ENCODE measurements around the gene FANCD2OS. TPM values are rescaled to one million over a fixed set of nuclear protein-coding genes. Genes with fewer than 3 reads are reported as not detected.

Gene FANCD2OS, protein sequence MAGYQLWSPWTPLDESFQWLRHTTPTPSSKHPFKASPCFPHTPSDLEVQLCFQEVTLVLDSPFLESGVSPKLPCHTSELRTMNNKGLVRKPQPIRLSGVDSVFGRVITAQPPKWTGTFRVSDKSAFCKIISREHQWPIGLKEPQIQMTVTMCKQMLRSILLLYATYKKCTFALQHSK
- total RNA-seq (2022; extraction: Qiagen RNA extraction): not detected in 5 replicates

DNA sequence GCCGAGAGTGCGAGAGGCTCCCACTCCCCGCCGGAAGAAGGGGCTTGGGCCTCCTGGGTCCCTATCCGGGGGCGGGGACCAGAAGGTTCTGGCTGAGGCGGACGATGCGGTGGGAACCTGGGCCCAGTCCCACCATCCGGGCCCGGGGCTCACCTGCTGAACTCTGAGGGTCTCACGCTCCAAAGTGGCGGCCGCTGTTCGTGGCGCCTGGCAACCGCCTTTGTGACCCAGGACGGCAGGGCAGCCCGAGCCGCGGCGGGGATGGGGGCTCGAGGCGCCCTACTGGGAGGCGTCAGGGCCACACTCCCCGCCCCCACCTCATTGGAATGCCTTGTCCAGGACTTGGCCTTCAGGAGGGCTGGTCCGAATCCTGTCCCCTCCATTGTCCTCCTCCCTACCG, at the start of gene FANCD2OS:
FANCD2OS (minus strand) TSS at position 165 of the 400 bp plus-strand sequence. CDS start 3,481 bp downstream, outside the sequence.

DNA sequence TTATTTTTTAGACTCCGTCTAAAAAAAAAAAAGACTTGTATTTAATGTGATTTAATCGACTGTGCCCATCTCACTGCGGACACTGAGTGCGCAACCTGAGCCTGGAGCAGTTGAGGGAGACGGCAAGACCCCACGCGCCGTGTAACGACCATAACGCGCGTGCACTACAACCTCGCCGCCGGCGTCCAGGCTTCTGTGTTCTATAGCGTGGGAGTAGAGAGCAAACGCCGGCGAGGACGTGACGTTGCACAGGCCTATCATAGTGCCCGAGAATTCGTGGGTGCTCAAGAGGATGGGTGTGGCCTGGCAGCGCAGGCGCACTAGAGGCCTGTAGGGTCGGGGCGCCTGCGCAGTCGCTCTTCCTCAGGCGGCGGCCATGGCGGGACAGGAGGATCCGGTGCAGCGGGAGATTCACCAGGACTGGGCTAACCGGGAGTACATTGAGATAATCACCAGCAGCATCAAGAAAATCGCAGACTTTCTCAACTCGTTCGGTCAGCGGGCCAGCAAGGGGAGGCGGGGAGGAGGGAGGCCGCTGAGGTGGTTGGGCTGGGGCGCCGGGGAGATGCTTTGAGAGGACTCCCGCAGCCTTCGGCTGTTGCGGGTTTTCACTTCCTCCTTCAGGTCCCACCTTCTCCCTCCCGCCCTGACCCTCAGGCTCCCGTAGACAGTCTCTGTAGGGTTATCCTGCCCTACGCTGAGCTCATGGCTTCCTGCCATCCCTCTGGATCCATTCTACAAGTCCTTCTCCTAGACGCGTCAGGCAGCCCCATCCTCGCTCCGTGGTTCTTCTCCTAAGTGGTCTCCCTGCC, 7.5 kb upstream of the FANCD2OS start, which contains the start of gene BRK1:
BRK1 (plus strand) TSS at position 350 of the 812 bp plus-strand sequence; CDS start at position 377, 27 bp downstream.

Other genes with a start within 250 kb of the FANCD2OS start
- gene CIDEC, start 228.0 kb downstream of the FANCD2OS start, total RNA-seq (2022; extraction: Qiagen RNA extraction): 61.6 to 88.8 TPM (median 71.7 TPM) in 5 replicates
- gene JAGN1, start 217.6 kb downstream of the FANCD2OS start, total RNA-seq (2022; extraction: Qiagen RNA extraction): 78.5 to 106 TPM (median 99.5 TPM) in 5 replicates
- gene IL17RE, start 205.4 kb downstream of the FANCD2OS start, total RNA-seq (2022; extraction: Qiagen RNA extraction): 1.4 to 2.3 TPM (median 1.6 TPM) in 5 replicates
- gene IL17RC, start 191.2 kb downstream of the FANCD2OS start, total RNA-seq (2022; extraction: Qiagen RNA extraction): 27.3 to 35.3 TPM (median 31.1 TPM) in 5 replicates
- 11.6 to 14.0 TPM (median 13.1 TPM) in 5 replicates for gene CRELD1, start 174.4 kb downstream of the FANCD2OS start, total RNA-seq (2022; extraction: Qiagen RNA extraction)
- gene PRRT3, start 155.8 kb downstream of the FANCD2OS start, total RNA-seq (2022; extraction: Qiagen RNA extraction): 1.4 to 1.9 TPM (median 1.6 TPM) in 5 replicates
- gene EMC3, start 121.4 kb downstream of the FANCD2OS start, total RNA-seq (2022; extraction: Qiagen RNA extraction): 110 to 145 TPM (median 116 TPM) in 5 replicates
- 16.5 to 24.4 TPM (median 18.0 TPM) in 5 replicates for gene FANCD2, start 81.8 kb downstream of the FANCD2OS start, total RNA-seq (2022; extraction: Qiagen RNA extraction)
- gene BRK1, start 7.4 kb upstream of the FANCD2OS start, total RNA-seq (2022; extraction: Qiagen RNA extraction): 166 to 178 TPM (median 176 TPM) in 5 replicates
- 24.8 to 31.4 TPM (median 29.0 TPM) in 5 replicates for gene VHL, start 33.5 kb upstream of the FANCD2OS start, total RNA-seq (2022; extraction: Qiagen RNA extraction)
- 12.1 to 17.6 TPM (median 15.7 TPM) in 5 replicates for gene IRAK2, start 56.7 kb upstream of the FANCD2OS start, total RNA-seq (2022; extraction: Qiagen RNA extraction)
- gene TATDN2, start 140.2 kb upstream of the FANCD2OS start, total RNA-seq (2022; extraction: Qiagen RNA extraction): 29.4 to 41.2 TPM (median 33.3 TPM) in 5 replicates
- gene GHRL, start 184.7 kb upstream of the FANCD2OS start, total RNA-seq (2022; extraction: Qiagen RNA extraction): 0.13 TPM in 1 of 5 replicates, not detected in the others
- 210 to 224 TPM (median 212 TPM) in 5 replicates for gene SEC13, start 212.9 kb upstream of the FANCD2OS start, total RNA-seq (2022; extraction: Qiagen RNA extraction)